GM23338 (cell line): ENCODE data around the gene DHX8.

Experiments used
- CTCF ChIP-seq, 2 experiments: fragments of 200-600 bp in 1 of 2; sonication (generic) in 1 of 2; conservative IDR thresholded peaks; 2 replicates each; pipeline versions ENCODE4 v1.5.1 to v1.6.1; 2016 to 2017; ENCODE audit warnings: antibody characterized with exemption in 2 of 2, low read depth in 2 of 2, mild to moderate bottlenecking in 2 of 2, moderate library complexity in 1 of 2
- EZH2 ChIP-seq: fragments of 200-600 bp; sonication (generic); IDR thresholded peaks from one replicate; pipeline ENCODE4 v1.8.0; 2017; ENCODE audit warnings: antibody characterized with exemption, mild to moderate bottlenecking, low read depth; ENCODE audit not compliant: unreplicated experiment
- EZH2phosphoT487 ChIP-seq: fragments of 200-600 bp; sonication (generic); IDR thresholded peaks from one replicate; pipeline ENCODE4 v1.8.1; 2018; ENCODE audit warnings: antibody characterized with exemption; ENCODE audit not compliant: unreplicated experiment
- JUNB ChIP-seq: IDR thresholded peaks from one replicate; pipeline ENCODE4 v1.6.1; 2016; ENCODE audit warnings: antibody characterized with exemption; ENCODE audit not compliant: unreplicated experiment
- NANOG ChIP-seq: IDR thresholded peaks from 2 replicates; pipeline ENCODE4 v1.6.1; 2016; ENCODE audit warnings: antibody characterized with exemption, borderline replicate concordance
- POLR2AphosphoS5 ChIP-seq: IDR thresholded peaks from 2 replicates; pipeline ENCODE4 v1.6.1; 2016; ENCODE audit warnings: antibody characterized with exemption, low read depth
- TF ChIP-seq, protein P1 (sequence below): IDR thresholded peaks from one replicate; pipeline ENCODE4 v1.6.1; 2018; ENCODE audit warnings: antibody characterized with exemption; ENCODE audit not compliant: unreplicated experiment
- TF ChIP-seq, protein P2 (sequence below): IDR thresholded peaks from 2 replicates; pipeline ENCODE4 v1.6.1; 2016; ENCODE audit warnings: antibody characterized with exemption

DNA sequence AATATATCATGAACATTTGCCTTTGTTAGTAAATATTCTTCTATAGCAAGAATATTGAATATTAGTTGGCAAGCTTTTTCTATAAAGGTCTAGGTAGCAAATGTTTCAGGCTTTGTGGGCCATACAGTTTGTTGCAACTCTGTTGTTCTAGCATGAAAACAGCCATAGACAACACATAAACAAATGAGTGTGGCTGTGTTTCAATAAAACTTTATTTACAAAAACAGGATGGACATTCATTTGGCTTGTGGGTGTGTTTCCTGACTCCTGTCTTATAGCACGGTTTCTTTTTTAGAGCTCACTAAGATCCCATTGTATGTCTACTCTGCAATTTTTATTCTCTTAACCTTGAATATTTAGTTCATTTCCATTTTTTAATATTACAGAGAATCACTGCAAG, 46.0 kb upstream of the DHX8 start:
- no peak for TF ChIP-seq POLR2AphosphoS5
- TF ChIP-seq CTCF (conservative IDR thresholded peaks at IDR 0.05; ENCODE audit: low read depth in 2 of 2) = no peak
- no peak for TF ChIP-seq EZH2
- TF ChIP-seq, protein P1, sequence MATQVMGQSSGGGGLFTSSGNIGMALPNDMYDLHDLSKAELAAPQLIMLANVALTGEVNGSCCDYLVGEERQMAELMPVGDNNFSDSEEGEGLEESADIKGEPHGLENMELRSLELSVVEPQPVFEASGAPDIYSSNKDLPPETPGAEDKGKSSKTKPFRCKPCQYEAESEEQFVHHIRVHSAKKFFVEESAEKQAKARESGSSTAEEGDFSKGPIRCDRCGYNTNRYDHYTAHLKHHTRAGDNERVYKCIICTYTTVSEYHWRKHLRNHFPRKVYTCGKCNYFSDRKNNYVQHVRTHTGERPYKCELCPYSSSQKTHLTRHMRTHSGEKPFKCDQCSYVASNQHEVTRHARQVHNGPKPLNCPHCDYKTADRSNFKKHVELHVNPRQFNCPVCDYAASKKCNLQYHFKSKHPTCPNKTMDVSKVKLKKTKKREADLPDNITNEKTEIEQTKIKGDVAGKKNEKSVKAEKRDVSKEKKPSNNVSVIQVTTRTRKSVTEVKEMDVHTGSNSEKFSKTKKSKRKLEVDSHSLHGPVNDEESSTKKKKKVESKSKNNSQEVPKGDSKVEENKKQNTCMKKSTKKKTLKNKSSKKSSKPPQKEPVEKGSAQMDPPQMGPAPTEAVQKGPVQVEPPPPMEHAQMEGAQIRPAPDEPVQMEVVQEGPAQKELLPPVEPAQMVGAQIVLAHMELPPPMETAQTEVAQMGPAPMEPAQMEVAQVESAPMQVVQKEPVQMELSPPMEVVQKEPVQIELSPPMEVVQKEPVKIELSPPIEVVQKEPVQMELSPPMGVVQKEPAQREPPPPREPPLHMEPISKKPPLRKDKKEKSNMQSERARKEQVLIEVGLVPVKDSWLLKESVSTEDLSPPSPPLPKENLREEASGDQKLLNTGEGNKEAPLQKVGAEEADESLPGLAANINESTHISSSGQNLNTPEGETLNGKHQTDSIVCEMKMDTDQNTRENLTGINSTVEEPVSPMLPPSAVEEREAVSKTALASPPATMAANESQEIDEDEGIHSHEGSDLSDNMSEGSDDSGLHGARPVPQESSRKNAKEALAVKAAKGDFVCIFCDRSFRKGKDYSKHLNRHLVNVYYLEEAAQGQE = no peak
- no peak for TF ChIP-seq EZH2phosphoT487
- TF ChIP-seq, protein P2, sequence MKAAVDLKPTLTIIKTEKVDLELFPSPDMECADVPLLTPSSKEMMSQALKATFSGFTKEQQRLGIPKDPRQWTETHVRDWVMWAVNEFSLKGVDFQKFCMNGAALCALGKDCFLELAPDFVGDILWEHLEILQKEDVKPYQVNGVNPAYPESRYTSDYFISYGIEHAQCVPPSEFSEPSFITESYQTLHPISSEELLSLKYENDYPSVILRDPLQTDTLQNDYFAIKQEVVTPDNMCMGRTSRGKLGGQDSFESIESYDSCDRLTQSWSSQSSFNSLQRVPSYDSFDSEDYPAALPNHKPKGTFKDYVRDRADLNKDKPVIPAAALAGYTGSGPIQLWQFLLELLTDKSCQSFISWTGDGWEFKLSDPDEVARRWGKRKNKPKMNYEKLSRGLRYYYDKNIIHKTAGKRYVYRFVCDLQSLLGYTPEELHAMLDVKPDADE = no peak
- no peak for TF ChIP-seq JUNB
- TF ChIP-seq NANOG = no peak
